ENCODE data around the gene CERS6. TPM values are rescaled to one million over a fixed set of nuclear protein-coding genes. Genes with fewer than 3 reads are reported as not detected.

Gene CERS6
- total RNA-seq, 4 donors from 2014 or later: 45.0 to 61.2 (median 56.4) TPM

DNA sequence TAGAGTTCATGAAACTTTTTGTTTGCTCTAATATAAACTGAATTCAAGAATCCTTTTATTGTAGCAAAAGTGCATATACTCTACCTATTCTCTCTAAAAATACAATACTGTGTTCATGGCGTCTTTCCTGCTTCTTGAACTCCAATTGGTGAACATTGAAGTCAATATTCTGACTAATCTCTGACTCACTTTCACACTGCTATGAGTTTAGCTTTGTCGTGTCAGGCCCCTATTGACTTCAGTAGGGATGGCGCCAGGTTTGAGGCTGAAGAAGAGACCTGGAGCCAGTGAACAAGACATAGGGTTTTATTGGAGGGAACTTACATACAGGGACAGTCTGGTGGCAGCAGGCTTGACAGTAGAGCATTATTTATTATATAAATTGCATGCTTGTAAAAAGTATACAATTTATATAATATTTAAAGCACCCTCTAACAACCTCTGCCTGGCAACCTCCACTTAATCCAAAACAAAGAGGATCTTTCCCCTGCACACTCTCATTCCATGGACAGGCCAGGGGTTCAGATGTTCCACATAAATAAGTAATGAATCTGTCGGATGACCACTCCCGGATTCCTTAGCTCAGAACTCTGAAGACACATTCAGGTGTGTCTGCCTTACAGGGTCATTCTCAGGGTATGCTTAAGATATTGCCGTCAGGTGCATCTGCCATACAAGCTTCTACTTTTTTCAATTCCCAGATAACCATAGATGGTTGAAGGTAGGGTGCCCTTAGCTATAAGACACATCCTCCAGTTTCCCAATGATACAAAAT is 141.0 kb downstream of the CERS6 start:
- no peak for ATAC-seq
- H3K27ac ChIP-seq: no peak overlapping the region
- H3K9me3 ChIP-seq: no peaks in the 10 kb centered on the region
- H3K4me3 ChIP-seq: no peak overlapping the region
- H3K27me3 ChIP-seq: no peaks in the 10 kb centered on the region
- H3K4me1 ChIP-seq: peaks cover 0 to 18% (median 2%) of the 10 kb centered on the region in 3 donors
- no peaks in the 10 kb centered on the region for H3K36me3 ChIP-seq
- WGBS, 2 donors (ENCODE audit: low coverage in 1 of 2): 85 to 86% methylated on average over 5 of the region's 6 CpGs
- TF ChIP-seq POLR2A (IDR thresholded peaks at IDR 0.05) (no peak), POLR2AphosphoS5 (IDR thresholded peaks at IDR 0.05) (no peak), EP300 (IDR thresholded peaks at IDR 0.05) (no peak)
- TF ChIP-seq, protein P1, sequence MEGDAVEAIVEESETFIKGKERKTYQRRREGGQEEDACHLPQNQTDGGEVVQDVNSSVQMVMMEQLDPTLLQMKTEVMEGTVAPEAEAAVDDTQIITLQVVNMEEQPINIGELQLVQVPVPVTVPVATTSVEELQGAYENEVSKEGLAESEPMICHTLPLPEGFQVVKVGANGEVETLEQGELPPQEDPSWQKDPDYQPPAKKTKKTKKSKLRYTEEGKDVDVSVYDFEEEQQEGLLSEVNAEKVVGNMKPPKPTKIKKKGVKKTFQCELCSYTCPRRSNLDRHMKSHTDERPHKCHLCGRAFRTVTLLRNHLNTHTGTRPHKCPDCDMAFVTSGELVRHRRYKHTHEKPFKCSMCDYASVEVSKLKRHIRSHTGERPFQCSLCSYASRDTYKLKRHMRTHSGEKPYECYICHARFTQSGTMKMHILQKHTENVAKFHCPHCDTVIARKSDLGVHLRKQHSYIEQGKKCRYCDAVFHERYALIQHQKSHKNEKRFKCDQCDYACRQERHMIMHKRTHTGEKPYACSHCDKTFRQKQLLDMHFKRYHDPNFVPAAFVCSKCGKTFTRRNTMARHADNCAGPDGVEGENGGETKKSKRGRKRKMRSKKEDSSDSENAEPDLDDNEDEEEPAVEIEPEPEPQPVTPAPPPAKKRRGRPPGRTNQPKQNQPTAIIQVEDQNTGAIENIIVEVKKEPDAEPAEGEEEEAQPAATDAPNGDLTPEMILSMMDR (IDR thresholded peaks at IDR 0.05): no peak

DNA sequence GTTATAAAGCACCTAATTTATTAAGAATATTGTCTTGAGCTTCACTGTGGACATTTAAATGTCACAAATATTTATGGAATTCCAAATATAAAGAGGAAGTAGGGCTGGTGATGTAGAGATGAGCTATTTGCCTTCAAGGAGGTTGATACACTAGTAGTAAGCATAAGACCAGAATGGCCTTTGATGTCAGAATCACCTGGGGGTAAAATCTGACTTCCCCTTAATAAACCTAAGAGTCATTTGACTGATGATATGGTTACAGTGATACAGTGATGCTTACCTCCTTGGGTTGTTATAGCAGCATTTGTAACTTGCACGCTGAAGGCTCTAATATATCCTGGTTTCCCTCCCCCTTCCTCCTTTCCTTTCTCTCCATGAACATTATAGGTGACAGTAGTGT is 143.7 kb downstream of the CERS6 start:
- Histone ChIP-seq H3K27ac (no peak overlapping the region), H3K9me3 (peaks cover 0 to under 1% (median 0%) of the 10 kb centered on the region in 3 donors), H3K27me3 (no peaks in the 10 kb centered on the region), H3K4me3 (no peak overlapping the region), H3K36me3 (no peaks in the 10 kb centered on the region), H3K4me1 (peaks cover 0 to 5% (median 2%) of the 10 kb centered on the region in 3 donors)
- ATAC-seq: no peak
- WGBS, 2 donors (ENCODE audit: low coverage in 1 of 2): 100% methylated on average over 1 of the region's 1 CpG
- TF ChIP-seq POLR2A (IDR thresholded peaks at IDR 0.05): no peak

DNA sequence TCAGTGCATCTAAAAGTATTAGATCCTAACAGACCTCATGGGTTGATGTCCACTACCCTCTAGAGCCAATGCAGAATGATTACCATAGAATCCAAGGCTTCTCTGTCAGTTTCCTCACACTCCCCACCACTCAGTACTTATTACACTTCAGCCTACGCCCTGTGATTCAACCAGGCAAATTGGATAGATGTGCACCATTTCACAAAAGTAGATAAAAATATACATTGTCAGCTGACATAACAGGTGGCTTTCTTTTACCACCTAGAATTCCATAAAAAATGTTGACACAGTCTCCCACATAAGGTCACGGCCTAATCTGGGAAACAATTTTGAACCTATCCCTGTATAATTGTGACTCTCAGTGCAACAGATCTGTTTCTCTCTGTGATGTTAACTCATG is 144.9 kb downstream of the CERS6 start:
- Histone ChIP-seq H3K4me3 (no peak overlapping the region), H3K36me3 (no peaks in the 10 kb centered on the region), H3K27ac (no peak overlapping the region), H3K27me3 (no peaks in the 10 kb centered on the region), H3K4me1 (peaks cover 0 to 2% (median 0%) of the 10 kb centered on the region in 3 donors), H3K9me3 (peaks cover 0 to 13% (median 0%) of the 10 kb centered on the region in 3 donors)
- WGBS, 2 donors (ENCODE audit: low coverage in 1 of 2): 89 to 92% methylated on average over 1 to 2 of the region's 2 CpGs
- no peak for ATAC-seq
- no peak for TF ChIP-seq POLR2A (IDR thresholded peaks at IDR 0.05)
- TF ChIP-seq POLR2AphosphoS5 (IDR thresholded peaks at IDR 0.05): no peak
- TF ChIP-seq, protein P1 (IDR thresholded peaks at IDR 0.05): no peak
- no peak for TF ChIP-seq EP300 (IDR thresholded peaks at IDR 0.05)

DNA sequence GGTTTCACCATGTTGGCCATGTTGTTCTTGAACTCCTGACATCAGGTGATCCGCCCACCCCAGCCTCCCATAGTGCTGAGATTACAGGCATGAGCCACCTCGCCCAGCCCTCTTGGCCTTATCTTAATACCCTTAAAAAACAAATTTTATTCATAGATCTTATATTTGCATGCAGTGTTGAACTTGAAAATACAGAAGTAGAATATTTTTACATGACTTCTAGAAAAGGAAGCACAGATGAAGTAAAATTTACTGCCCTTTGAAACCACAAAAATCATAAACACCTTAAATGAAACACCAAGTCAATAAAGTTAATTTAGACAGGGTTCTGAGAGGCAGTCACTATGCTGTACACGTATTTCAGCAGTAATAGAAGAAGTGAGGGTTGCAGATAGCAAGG is 145.7 kb downstream of the CERS6 start:
- WGBS, 2 donors (ENCODE audit: low coverage in 1 of 2): 83 to 86% methylated on average over 3 of the region's 3 CpGs
- Histone ChIP-seq H3K4me3 (no peak overlapping the region), H3K9me3 (peaks cover 0 to 14% (median 0%) of the 10 kb centered on the region in 3 donors), H3K27ac (no peak overlapping the region), H3K4me1 (peaks cover 0 to 2% (median 0%) of the 10 kb centered on the region in 3 donors), H3K36me3 (no peaks in the 10 kb centered on the region), H3K27me3 (no peaks in the 10 kb centered on the region)
- TF ChIP-seq POLR2AphosphoS5 (IDR thresholded peaks at IDR 0.05): no peak
- no peak for TF ChIP-seq EP300 (IDR thresholded peaks at IDR 0.05)
- ATAC-seq: no peak

DNA sequence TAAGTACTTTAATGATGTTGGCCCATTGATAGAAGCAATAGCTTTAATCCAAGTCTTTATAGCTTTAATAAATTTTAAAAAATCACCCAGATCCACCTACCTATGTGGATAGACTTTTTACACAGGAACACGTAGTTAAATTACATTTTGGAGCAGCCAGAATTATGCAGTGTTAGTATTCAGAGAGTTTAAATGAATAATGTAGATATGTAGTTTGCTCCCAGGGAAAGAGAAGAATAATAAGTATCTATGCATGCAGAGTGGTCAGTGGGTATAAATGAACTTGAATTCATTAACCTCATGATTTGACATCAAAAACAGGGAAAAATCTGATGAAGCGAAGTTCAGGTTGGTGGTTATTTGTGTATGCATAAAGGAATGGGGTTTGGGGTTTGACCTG is 146.3 kb downstream of the CERS6 start:
- Histone ChIP-seq H3K9me3 (peaks cover 0 to 14% (median 0%) of the 10 kb centered on the region in 3 donors), H3K27ac (no peak overlapping the region), H3K36me3 (no peaks in the 10 kb centered on the region), H3K4me3 (no peak overlapping the region), H3K4me1 (peaks cover 0 to 2% (median 0%) of the 10 kb centered on the region in 3 donors), H3K27me3 (no peaks in the 10 kb centered on the region)
- whole genome bisulfite sequencing, 2 donors (ENCODE audit: low coverage in 1 of 2): 88 to 100% methylated on average over 2 of the region's 2 CpGs
- ATAC-seq: no peak
- no peak for TF ChIP-seq EP300 (IDR thresholded peaks at IDR 0.05)
- no peak for TF ChIP-seq POLR2A (IDR thresholded peaks at IDR 0.05)
- TF ChIP-seq, protein P1 (IDR thresholded peaks at IDR 0.05): no peak
- no peak for TF ChIP-seq POLR2AphosphoS5 (IDR thresholded peaks at IDR 0.05)

DNA sequence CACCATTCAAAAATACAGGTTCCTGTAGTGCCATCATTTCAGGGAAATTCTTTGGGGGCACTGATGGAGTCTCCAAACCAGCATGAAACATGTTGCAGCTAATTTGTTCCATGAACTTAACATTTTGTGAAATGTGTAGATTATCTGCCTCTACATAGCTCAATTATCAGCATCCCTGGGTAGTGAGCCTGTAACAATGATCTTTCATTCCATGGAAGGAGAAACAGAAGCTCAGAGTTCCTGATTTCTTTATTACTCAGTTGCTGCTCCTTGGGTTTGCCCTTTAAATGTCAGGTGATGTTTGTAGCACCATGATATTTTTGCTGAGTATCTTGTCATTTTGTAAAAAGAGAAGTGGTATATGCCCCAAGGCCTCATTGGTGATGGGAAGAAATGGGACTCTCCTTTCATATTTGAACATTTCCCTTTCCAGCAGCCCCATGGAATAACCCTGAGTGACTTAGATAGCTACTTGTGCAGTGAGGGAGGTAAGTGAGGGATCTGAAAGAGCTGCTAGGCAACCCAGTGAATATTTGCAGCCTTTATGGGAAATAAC is 146.9 kb downstream of the CERS6 start:
- Histone ChIP-seq H3K36me3 (no peaks in the 10 kb centered on the region), H3K27me3 (no peaks in the 10 kb centered on the region), H3K4me3 (no peak overlapping the region), H3K9me3 (peaks cover 0 to 14% (median 0%) of the 10 kb centered on the region in 3 donors), H3K27ac (no peak overlapping the region), H3K4me1 (peaks cover 0 to 2% (median 0%) of the 10 kb centered on the region in 3 donors)
- ATAC-seq: no peak
- no peak for TF ChIP-seq POLR2A (IDR thresholded peaks at IDR 0.05)
- TF ChIP-seq POLR2AphosphoS5 (IDR thresholded peaks at IDR 0.05): no peak
- no peak for TF ChIP-seq EP300 (IDR thresholded peaks at IDR 0.05)
- TF ChIP-seq, protein P1 (IDR thresholded peaks at IDR 0.05): no peak
